Liver (tissue), 3 donors: ENCODE data around the gene PSMD5.

Experiments used
- EGR1 ChIP-seq, 2 donors: IDR thresholded peaks; 2 replicates each; pipeline ENCODE4 v1.6.1; 2016 to 2018; ENCODE audit warnings: antibody characterized with exemption in 2 of 2, low read depth in 2 of 2
- FOXA1 ChIP-seq: IDR thresholded peaks from 2 replicates; pipeline ENCODE4 v1.6.1; 2016; ENCODE audit warnings: antibody characterized with exemption
- JUND ChIP-seq, 2 donors: IDR thresholded peaks; 2 replicates each; pipeline ENCODE4 v1.6.1; 2016; ENCODE audit warnings: antibody characterized with exemption in 2 of 2
- NR2F2 ChIP-seq: IDR thresholded peaks from 2 replicates; pipeline ENCODE4 v1.6.1; 2016; ENCODE audit warnings: antibody characterized with exemption
- RAD21 ChIP-seq, 2 donors: IDR thresholded peaks; 2 replicates each; pipeline ENCODE4 v1.6.1; 2016; ENCODE audit warnings: antibody characterized with exemption in 2 of 2, mild to moderate bottlenecking in 2 of 2
- RXRA ChIP-seq, 2 donors: IDR thresholded peaks; 2 replicates each; pipeline ENCODE4 v1.6.1; 2017 to 2018; ENCODE audit warnings: antibody characterized with exemption in 2 of 2, mild to moderate bottlenecking in 1 of 2
- TAF1 ChIP-seq: conservative IDR thresholded peaks from 2 replicates; pipeline ENCODE4 v1.6.1; 2016; ENCODE audit warnings: antibody characterized with exemption, mild to moderate bottlenecking
- YY1 ChIP-seq: IDR thresholded peaks from 2 replicates; pipeline ENCODE4 v1.6.1; 2016; ENCODE audit warnings: antibody characterized with exemption, mild to moderate bottlenecking
- TF ChIP-seq, protein P1 (sequence below): fragments of 150-350 bp; IDR thresholded peaks from 2 replicates; pipeline ENCODE4 v1.5.1; 2017; ENCODE audit warnings: improper control_type of control experiment, low read depth, low read length; ENCODE audit not compliant: missing input control
- TF ChIP-seq, protein P2 (sequence below): IDR thresholded peaks from 2 replicates; pipeline ENCODE4 v1.6.1; 2016; ENCODE audit warnings: antibody characterized with exemption, mild to moderate bottlenecking
- TF ChIP-seq, protein P3 (sequence below): IDR thresholded peaks from 2 replicates; pipeline ENCODE4 v1.6.1; 2016; ENCODE audit warnings: antibody characterized with exemption
- donor health status: healthy.
- donor health status: healthy.

DNA sequence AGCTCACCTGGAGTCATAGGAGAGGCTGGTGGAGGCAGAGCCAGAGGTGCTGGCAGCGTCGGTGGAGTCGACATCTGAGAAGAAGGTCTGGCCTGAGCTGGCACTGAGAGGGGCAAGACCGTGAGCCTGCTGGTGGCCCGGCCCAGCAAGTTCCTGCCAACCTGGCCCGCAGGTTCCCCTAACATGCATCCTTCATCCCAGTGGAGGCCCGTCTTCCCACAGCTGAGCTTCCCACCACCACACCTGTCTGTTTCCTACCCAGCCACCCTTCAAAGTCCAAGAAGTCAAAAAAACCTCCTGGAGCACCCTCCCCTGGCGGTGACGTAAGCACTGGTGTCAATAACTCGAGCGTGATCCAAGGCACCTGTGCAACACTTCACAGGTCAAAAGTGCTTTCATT lies 17.4 kb upstream of the PSMD5 start:
- TF ChIP-seq, protein P1, sequence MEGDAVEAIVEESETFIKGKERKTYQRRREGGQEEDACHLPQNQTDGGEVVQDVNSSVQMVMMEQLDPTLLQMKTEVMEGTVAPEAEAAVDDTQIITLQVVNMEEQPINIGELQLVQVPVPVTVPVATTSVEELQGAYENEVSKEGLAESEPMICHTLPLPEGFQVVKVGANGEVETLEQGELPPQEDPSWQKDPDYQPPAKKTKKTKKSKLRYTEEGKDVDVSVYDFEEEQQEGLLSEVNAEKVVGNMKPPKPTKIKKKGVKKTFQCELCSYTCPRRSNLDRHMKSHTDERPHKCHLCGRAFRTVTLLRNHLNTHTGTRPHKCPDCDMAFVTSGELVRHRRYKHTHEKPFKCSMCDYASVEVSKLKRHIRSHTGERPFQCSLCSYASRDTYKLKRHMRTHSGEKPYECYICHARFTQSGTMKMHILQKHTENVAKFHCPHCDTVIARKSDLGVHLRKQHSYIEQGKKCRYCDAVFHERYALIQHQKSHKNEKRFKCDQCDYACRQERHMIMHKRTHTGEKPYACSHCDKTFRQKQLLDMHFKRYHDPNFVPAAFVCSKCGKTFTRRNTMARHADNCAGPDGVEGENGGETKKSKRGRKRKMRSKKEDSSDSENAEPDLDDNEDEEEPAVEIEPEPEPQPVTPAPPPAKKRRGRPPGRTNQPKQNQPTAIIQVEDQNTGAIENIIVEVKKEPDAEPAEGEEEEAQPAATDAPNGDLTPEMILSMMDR = no peak
- TF ChIP-seq JUND (IDR thresholded peaks at IDR 0.05) = no peak
- TF ChIP-seq, protein P2, sequence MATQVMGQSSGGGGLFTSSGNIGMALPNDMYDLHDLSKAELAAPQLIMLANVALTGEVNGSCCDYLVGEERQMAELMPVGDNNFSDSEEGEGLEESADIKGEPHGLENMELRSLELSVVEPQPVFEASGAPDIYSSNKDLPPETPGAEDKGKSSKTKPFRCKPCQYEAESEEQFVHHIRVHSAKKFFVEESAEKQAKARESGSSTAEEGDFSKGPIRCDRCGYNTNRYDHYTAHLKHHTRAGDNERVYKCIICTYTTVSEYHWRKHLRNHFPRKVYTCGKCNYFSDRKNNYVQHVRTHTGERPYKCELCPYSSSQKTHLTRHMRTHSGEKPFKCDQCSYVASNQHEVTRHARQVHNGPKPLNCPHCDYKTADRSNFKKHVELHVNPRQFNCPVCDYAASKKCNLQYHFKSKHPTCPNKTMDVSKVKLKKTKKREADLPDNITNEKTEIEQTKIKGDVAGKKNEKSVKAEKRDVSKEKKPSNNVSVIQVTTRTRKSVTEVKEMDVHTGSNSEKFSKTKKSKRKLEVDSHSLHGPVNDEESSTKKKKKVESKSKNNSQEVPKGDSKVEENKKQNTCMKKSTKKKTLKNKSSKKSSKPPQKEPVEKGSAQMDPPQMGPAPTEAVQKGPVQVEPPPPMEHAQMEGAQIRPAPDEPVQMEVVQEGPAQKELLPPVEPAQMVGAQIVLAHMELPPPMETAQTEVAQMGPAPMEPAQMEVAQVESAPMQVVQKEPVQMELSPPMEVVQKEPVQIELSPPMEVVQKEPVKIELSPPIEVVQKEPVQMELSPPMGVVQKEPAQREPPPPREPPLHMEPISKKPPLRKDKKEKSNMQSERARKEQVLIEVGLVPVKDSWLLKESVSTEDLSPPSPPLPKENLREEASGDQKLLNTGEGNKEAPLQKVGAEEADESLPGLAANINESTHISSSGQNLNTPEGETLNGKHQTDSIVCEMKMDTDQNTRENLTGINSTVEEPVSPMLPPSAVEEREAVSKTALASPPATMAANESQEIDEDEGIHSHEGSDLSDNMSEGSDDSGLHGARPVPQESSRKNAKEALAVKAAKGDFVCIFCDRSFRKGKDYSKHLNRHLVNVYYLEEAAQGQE = no peak
- TF ChIP-seq FOXA1 = no peak
- TF ChIP-seq TAF1 = no peak
- no peak for TF ChIP-seq NR2F2
- TF ChIP-seq RAD21 (IDR thresholded peaks at IDR 0.05) = no peak
- TF ChIP-seq RXRA (IDR thresholded peaks at IDR 0.05) = no peak
- no peak for TF ChIP-seq EGR1 (IDR thresholded peaks at IDR 0.05; ENCODE audit: low read depth in 2 of 2)
- no peak for TF ChIP-seq YY1
- TF ChIP-seq, protein P3, sequence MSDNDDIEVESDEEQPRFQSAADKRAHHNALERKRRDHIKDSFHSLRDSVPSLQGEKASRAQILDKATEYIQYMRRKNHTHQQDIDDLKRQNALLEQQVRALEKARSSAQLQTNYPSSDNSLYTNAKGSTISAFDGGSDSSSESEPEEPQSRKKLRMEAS = no peak
